Measurements from ENCODE around the gene U2SURP.
A peak's percentile ranks its signal among the peaks of the same experiment; 100 is the strongest.
"Not testable (repeated sequence)": the region's sequence is repeated elsewhere in the genome, so short reads cannot be mapped to it uniquely, and the experiment has no call there.

Gene U2SURP

DNA sequence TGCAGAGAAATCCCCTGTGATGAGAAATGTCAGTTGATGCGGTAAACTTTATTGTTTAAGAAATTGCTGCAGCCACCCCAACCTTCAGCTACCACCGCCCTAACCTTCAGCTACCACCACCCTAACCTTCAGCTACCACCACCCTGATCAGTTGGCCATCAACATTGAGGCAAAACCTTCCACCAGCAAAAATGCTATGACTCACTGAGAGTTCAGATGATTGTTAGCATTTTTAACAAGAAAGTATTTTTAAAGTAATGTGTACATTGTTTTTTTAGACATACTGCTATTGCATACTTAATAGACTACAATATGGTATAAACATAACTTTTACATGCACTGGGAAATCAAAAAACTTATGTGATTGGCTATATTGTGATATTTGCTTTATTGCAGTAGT is 30.0 kb downstream of the U2SURP start:
- WGBS (ENCODE audit: extremely low coverage, insufficient coverage, insufficient read length), result no CpG with 5 or more reads among the region's 2 CpGs
- Histone ChIP-seq H3K4me1 (ENCODE audit: control insufficient read depth in 1 of 2, insufficient read depth in 2 of 2, low read length in 2 of 2) (no peaks in the 10 kb centered on the region), H3K9me3 (ENCODE audit: insufficient read depth, low read depth, low read length) (no peaks in the 10 kb centered on the region), H2AFZ (ENCODE audit: insufficient read depth, low read length, poor library complexity) (no peak overlapping the region), H3K4me2 (ENCODE audit: low read length) (no peak overlapping the region), H3K79me2 (ENCODE audit: control insufficient read depth, insufficient read depth, low read length, poor library complexity) (no peaks in the 10 kb centered on the region), H3K18ac (ENCODE audit: low read length) (no peak overlapping the region), H2AK5ac (ENCODE audit: low read length) (no peak overlapping the region), H3K4ac (ENCODE audit: low read depth, low read length) (no peak overlapping the region), H3K9ac (ENCODE audit: low read length) (no peak overlapping the region), H3K36me3 (ENCODE audit: control insufficient read depth in 1 of 2, insufficient read depth in 2 of 2, low read length in 2 of 2) (peaks cover 8 to 17% of the 10 kb centered on the region in 2 experiments), H3K4me3 (ENCODE audit: low read depth, low read length) (no peak overlapping the region), H3K79me1 (ENCODE audit: low read length) (no peaks in the 10 kb centered on the region), H2BK12ac (ENCODE audit: low read length) (no peak overlapping the region), H4K8ac (ENCODE audit: low read depth, low read length) (no peak overlapping the region), H2BK120ac (ENCODE audit: insufficient read depth, low read length, poor library complexity) (no peak overlapping the region), H4K12ac (ENCODE audit: low read depth, low read length) (no peak overlapping the region), H3K27me3 (ENCODE audit: insufficient read depth, low read length) (no peaks in the 10 kb centered on the region), H3K14ac (ENCODE audit: low read length) (no peak overlapping the region), H2BK5ac (ENCODE audit: low read depth, low read length, poor library complexity) (no peak overlapping the region), H3K27ac (ENCODE audit: low read depth, low read length) (no peak overlapping the region), H3K23ac (ENCODE audit: low read length) (no peak overlapping the region), H4K91ac (ENCODE audit: low read depth, low read length) (no peak overlapping the region)
- peak in 1 of 2 donors; percentile 22 for DNase-seq

DNA sequence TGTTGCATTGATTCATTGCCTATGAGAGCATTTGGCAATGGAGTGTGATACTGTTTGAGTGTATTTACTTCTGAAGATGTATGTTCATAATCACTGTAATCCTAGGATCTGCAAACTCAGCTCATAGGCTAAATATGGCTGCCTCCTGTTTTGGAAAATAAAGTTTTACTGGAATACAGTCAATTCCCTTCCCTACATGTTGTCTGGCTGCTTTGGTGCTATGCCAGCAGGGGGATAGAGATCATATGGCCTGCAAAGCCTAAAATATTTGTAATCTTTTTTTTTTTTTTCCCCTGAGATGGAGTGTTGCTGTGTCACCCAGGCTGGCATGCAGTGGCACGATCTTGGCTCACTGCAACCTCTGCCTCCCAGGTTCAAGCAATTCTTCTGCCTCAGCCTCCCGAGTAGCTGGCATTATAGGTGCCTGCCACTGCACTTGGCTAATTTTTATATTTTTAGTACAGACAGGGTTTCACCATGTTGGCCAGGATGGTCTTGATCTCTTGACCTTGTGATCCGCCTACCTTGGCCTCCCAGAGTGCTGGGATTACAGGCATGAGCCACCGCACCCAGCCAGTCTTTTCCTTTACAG is 30.5 kb downstream of the U2SURP start:
- H2BK120ac ChIP-seq (ENCODE audit: insufficient read depth, low read length, poor library complexity); H4K8ac ChIP-seq (ENCODE audit: low read depth, low read length): not testable (repeated sequence)

DNA sequence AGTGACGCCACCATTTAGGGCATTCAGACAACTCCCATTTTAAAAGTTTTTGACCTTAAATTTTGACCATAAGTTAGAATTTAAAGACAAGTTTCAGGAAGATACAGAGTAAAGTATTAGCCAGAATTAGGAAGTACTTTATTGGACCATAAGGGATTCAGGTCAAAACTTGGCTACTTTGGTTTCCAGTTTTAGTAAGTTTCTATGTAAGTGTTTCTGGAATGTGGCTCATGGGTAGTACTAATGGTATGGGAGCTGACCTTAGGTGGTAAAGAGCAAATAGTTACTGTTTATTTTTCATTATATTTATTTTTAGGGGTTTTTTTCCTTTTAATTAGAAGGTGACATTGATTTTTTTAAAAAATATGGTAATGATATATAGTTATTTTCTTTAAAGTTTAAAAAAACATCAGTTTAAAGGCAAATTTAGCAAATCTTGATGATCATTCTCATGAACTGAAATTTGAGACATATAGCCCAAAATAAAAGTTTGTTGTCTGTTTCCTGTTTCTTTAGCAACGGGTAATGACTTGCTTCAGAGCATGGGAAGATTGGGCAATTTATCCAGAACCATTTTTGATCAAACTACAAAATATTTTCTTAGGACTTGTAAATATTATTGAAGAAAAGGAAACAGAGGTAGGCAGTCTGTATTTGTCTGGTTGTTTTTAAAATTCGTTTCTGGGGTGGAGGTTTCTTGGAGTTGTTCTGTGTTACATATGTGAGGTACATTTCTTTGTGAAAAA is 34.3 kb downstream of the U2SURP start:
- H3K9ac ChIP-seq (ENCODE audit: low read length), result no peak overlapping the region
- H3K79me1 ChIP-seq (ENCODE audit: low read length), result no peaks in the 10 kb centered on the region
- H3K14ac ChIP-seq (ENCODE audit: low read length), result no peak overlapping the region
- H3K18ac ChIP-seq (ENCODE audit: low read length), result no peak overlapping the region
- no peak overlapping the region for H3K4ac ChIP-seq (ENCODE audit: low read depth, low read length)
- H4K8ac ChIP-seq (ENCODE audit: low read depth, low read length), result no peak overlapping the region
- H3K79me2 ChIP-seq (ENCODE audit: control insufficient read depth, insufficient read depth, low read length, poor library complexity), result no peaks in the 10 kb centered on the region
- no peak overlapping the region for H3K23ac ChIP-seq (ENCODE audit: low read length)
- no peaks in the 10 kb centered on the region for H3K4me1 ChIP-seq (ENCODE audit: control insufficient read depth in 1 of 2, insufficient read depth in 2 of 2, low read length in 2 of 2)
- H3K4me3 ChIP-seq (ENCODE audit: low read depth, low read length), result no peak overlapping the region
- H2AFZ ChIP-seq (ENCODE audit: insufficient read depth, low read length, poor library complexity), result no peak overlapping the region
- peaks cover 7 to 10% of the 10 kb centered on the region in 2 experiments for H3K36me3 ChIP-seq (ENCODE audit: control insufficient read depth in 1 of 2, insufficient read depth in 2 of 2, low read length in 2 of 2)
- no peak overlapping the region for H4K12ac ChIP-seq (ENCODE audit: low read depth, low read length)
- DNase-seq, result no peak
- no peak overlapping the region for H2BK12ac ChIP-seq (ENCODE audit: low read length)
- no peak overlapping the region for H2BK120ac ChIP-seq (ENCODE audit: insufficient read depth, low read length, poor library complexity)
- H3K9me3 ChIP-seq (ENCODE audit: insufficient read depth, low read depth, low read length), result no peaks in the 10 kb centered on the region
- no peak overlapping the region for H3K27ac ChIP-seq (ENCODE audit: low read depth, low read length)
- no peak overlapping the region for H3K4me2 ChIP-seq (ENCODE audit: low read length)
- WGBS (ENCODE audit: extremely low coverage, insufficient coverage, insufficient read length), result no CpG with 5 or more reads among the region's 3 CpGs
- no peak overlapping the region for H4K91ac ChIP-seq (ENCODE audit: low read depth, low read length)
- H2AK5ac ChIP-seq (ENCODE audit: low read length), result no peak overlapping the region
- no peak overlapping the region for H2BK5ac ChIP-seq (ENCODE audit: low read depth, low read length, poor library complexity)
- no peaks in the 10 kb centered on the region for H3K27me3 ChIP-seq (ENCODE audit: insufficient read depth, low read length)

More for the DNA sequence above, 30.5 kb downstream of the U2SURP start:
- H3K14ac ChIP-seq (ENCODE audit: low read length); H3K23ac ChIP-seq (ENCODE audit: low read length); H3K27me3 ChIP-seq (ENCODE audit: insufficient read depth, low read length); H3K9me3 ChIP-seq (ENCODE audit: insufficient read depth, low read depth, low read length); H2AFZ ChIP-seq (ENCODE audit: insufficient read depth, low read length, poor library complexity); H2AK5ac ChIP-seq (ENCODE audit: low read length); H3K79me1 ChIP-seq (ENCODE audit: low read length); H3K9ac ChIP-seq (ENCODE audit: low read length); H3K27ac ChIP-seq (ENCODE audit: low read depth, low read length); H2BK5ac ChIP-seq (ENCODE audit: low read depth, low read length, poor library complexity); H3K4me3 ChIP-seq (ENCODE audit: low read depth, low read length); H3K4me1 ChIP-seq (ENCODE audit: control insufficient read depth in 1 of 2, insufficient read depth in 2 of 2, low read length in 2 of 2); H3K79me2 ChIP-seq (ENCODE audit: control insufficient read depth, insufficient read depth, low read length, poor library complexity); H4K91ac ChIP-seq (ENCODE audit: low read depth, low read length); H3K4ac ChIP-seq (ENCODE audit: low read depth, low read length); H3K18ac ChIP-seq (ENCODE audit: low read length); DNase-seq; H4K12ac ChIP-seq (ENCODE audit: low read depth, low read length); H3K4me2 ChIP-seq (ENCODE audit: low read length); H2BK12ac ChIP-seq (ENCODE audit: low read length): not testable (repeated sequence)
- H3K36me3 ChIP-seq (ENCODE audit: control insufficient read depth in 1 of 2, insufficient read depth in 2 of 2, low read length in 2 of 2), result peaks cover 8 to 19% of the 10 kb centered on the region in 2 experiments
- WGBS (ENCODE audit: extremely low coverage, insufficient coverage, insufficient read length), result no CpG with 5 or more reads among the region's 4 CpGs

DNA sequence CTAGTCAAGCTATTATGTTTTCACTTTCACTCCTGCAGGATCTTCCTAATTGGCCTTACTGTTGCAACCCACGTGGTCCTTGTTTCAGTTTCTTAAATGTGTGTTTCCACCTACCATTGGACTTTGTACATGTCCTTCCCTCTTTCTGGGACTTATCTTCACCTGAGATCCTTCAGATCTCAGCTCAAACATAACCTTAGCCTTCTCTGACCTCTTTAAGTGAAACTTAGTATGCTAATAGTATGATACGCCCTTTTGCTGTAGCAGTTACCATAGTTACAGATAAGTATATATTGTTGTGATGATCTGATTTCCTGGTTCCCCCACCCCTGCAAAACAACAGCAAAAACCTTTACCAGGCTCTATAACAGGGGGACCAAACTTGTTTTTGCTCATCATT is 35.2 kb downstream of the U2SURP start:
- Histone ChIP-seq H3K79me2 (ENCODE audit: control insufficient read depth, insufficient read depth, low read length, poor library complexity) (no peaks in the 10 kb centered on the region), H3K27me3 (ENCODE audit: insufficient read depth, low read length) (no peaks in the 10 kb centered on the region), H2AK5ac (ENCODE audit: low read length) (no peak overlapping the region), H3K14ac (ENCODE audit: low read length) (no peak overlapping the region), H2BK12ac (ENCODE audit: low read length) (no peak overlapping the region), H2BK5ac (ENCODE audit: low read depth, low read length, poor library complexity) (no peak overlapping the region), H3K23ac (ENCODE audit: low read length) (no peak overlapping the region), H3K4me1 (ENCODE audit: control insufficient read depth in 1 of 2, insufficient read depth in 2 of 2, low read length in 2 of 2) (no peaks in the 10 kb centered on the region), H2BK120ac (ENCODE audit: insufficient read depth, low read length, poor library complexity) (no peak overlapping the region), H3K79me1 (ENCODE audit: low read length) (no peaks in the 10 kb centered on the region), H2AFZ (ENCODE audit: insufficient read depth, low read length, poor library complexity) (no peak overlapping the region), H3K36me3 (ENCODE audit: control insufficient read depth in 1 of 2, insufficient read depth in 2 of 2, low read length in 2 of 2) (peaks cover 6 to 8% of the 10 kb centered on the region in 2 experiments), H3K18ac (ENCODE audit: low read length) (no peak overlapping the region), H3K9me3 (ENCODE audit: insufficient read depth, low read depth, low read length) (no peaks in the 10 kb centered on the region), H4K91ac (ENCODE audit: low read depth, low read length) (no peak overlapping the region), H3K4me3 (ENCODE audit: low read depth, low read length) (no peak overlapping the region), H3K4ac (ENCODE audit: low read depth, low read length) (no peak overlapping the region), H3K9ac (ENCODE audit: low read length) (no peak overlapping the region), H4K8ac (ENCODE audit: low read depth, low read length) (no peak overlapping the region), H3K27ac (ENCODE audit: low read depth, low read length) (no peak overlapping the region), H4K12ac (ENCODE audit: low read depth, low read length) (no peak overlapping the region), H3K4me2 (ENCODE audit: low read length) (no peak overlapping the region)
- WGBS (ENCODE audit: extremely low coverage, insufficient coverage, insufficient read length), result no CpG with 5 or more reads among the region's 2 CpGs
- DNase-seq, result no peak
